DND-41 (cell line): ENCODE measurements around the gene CFAP97.

Experiments used
- ATAC-seq: fragments of 200-7000 bp; cut with Tn5 transposase; 3 replicates; pipeline ENCODE4 v1.9.1; 2021; ENCODE audit warnings: low read depth; ENCODE audit not compliant: insufficient read depth
- DNase-seq: peaks from one replicate; pipeline ENCODE4 v3.0.0-alpha.2; 2020
- H2AFZ ChIP-seq: 2 replicates; pipeline ENCODE4 v1.6.0; 2012; ENCODE audit warnings: low read depth, low read length
- H3K27ac ChIP-seq: 2 replicates; pipeline ENCODE4 v1.5.1; 2012; ENCODE audit warnings: low read length, inconsistent platforms
- H3K27me3 ChIP-seq: fragments of 200-600 bp; sonication (generic); 2 replicates; pipeline ENCODE4 v1.6.0; 2012; ENCODE audit warnings: low read length, mild to moderate bottlenecking, inconsistent platforms; ENCODE audit not compliant: insufficient read depth, poor library complexity
- H3K36me3 ChIP-seq: 2 replicates; pipeline ENCODE4 v1.5.1; 2012; ENCODE audit warnings: low read length, inconsistent platforms; ENCODE audit not compliant: insufficient read depth
- H3K4me1 ChIP-seq: 2 replicates; pipeline ENCODE4 v1.5.1; 2012; ENCODE audit warnings: mild to moderate bottlenecking, low read length; ENCODE audit not compliant: insufficient read depth
- H3K4me2 ChIP-seq: 2 replicates; pipeline ENCODE4 v1.6.0; 2012; ENCODE audit warnings: mild to moderate bottlenecking, moderate library complexity, low read length, inconsistent platforms; ENCODE audit not compliant: insufficient read depth
- H3K4me3 ChIP-seq, 2 experiments: fragments of 200-600 bp in 1 of 2; shearing (Covaris generic) in 1 of 2; 2 replicates each; pipeline ENCODE4 v1.5.1; 2012 to 2016; ENCODE audit warnings: inconsistent platforms in 2 of 2, low read length in 2 of 2, mild to moderate bottlenecking in 2 of 2, low read depth in 1 of 2, moderate library complexity in 1 of 2
- H3K79me2 ChIP-seq: 2 replicates; pipeline ENCODE4 v1.6.0; 2012; ENCODE audit warnings: low read length, inconsistent platforms; ENCODE audit not compliant: insufficient read depth
- H3K9ac ChIP-seq: 2 replicates; pipeline ENCODE4 v1.6.0; 2012; ENCODE audit warnings: low read depth, mild to moderate bottlenecking, inconsistent platforms, low read length, moderate library complexity
- H3K9me3 ChIP-seq: 2 replicates; pipeline ENCODE4 v1.5.1; 2012; ENCODE audit warnings: low read length, moderate library complexity, mild to moderate bottlenecking, inconsistent platforms; ENCODE audit not compliant: insufficient read depth, severe bottlenecking
- H4K20me1 ChIP-seq: 2 replicates; pipeline ENCODE4 v1.6.0; 2012; ENCODE audit warnings: low read length; ENCODE audit not compliant: insufficient read depth
- CTCF ChIP-seq: IDR thresholded peaks from 2 replicates; pipeline ENCODE4 v1.5.1; 2012; ENCODE audit warnings: borderline replicate concordance, low read length, moderate library complexity, mild to moderate bottlenecking; ENCODE audit not compliant: poor library complexity, severe bottlenecking; ENCODE audit errors: extremely low read depth
- EZH2 ChIP-seq: IDR thresholded peaks from 3 replicates; pipeline ENCODE4 v1.6.1; 2012; ENCODE audit warnings: borderline replicate concordance, low read depth, mild to moderate bottlenecking, moderate library complexity, low read length, inconsistent platforms; ENCODE audit not compliant: severe bottlenecking

CFAP97 gene

GRCh38 chr4:185115827-185116232 lies 88.0 kb downstream of the CFAP97 start:
- no peaks in the 10 kb centered on the region for H3K36me3 ChIP-seq
- peak; percentile 47 for DNase-seq
- H3K4me3 ChIP-seq = no peak overlapping the region
- TF ChIP-seq EZH2 (no peak), CTCF (no peak)
- no peaks in the 10 kb centered on the region for H3K27me3 ChIP-seq
- no peaks in the 10 kb centered on the region for H3K79me2 ChIP-seq
- no peak overlapping the region for H3K9ac ChIP-seq
- H3K4me2 ChIP-seq = no peak overlapping the region
- no peak overlapping the region for H2AFZ ChIP-seq
- no peaks in the 10 kb centered on the region for H3K9me3 ChIP-seq
- no peaks in the 10 kb centered on the region for H4K20me1 ChIP-seq
- no peak overlapping the region for H3K27ac ChIP-seq
- no peaks in the 10 kb centered on the region for H3K4me1 ChIP-seq
- peak; percentile 98 for ATAC-seq

GRCh38 chr4:185113340-185113739 lies 90.5 kb downstream of the CFAP97 start:
- no peak for DNase-seq
- H3K9me3 ChIP-seq = no peaks in the 10 kb centered on the region
- no peaks in the 10 kb centered on the region for H3K4me1 ChIP-seq
- H3K4me3 ChIP-seq = no peak overlapping the region
- ATAC-seq = no peak
- no peak overlapping the region for H3K27ac ChIP-seq
- TF ChIP-seq EZH2 = no peak
- TF ChIP-seq CTCF = no peak
- no peaks in the 10 kb centered on the region for H4K20me1 ChIP-seq
- no peak overlapping the region for H2AFZ ChIP-seq
- no peak overlapping the region for H3K9ac ChIP-seq
- no peak overlapping the region for H3K4me2 ChIP-seq
- no peaks in the 10 kb centered on the region for H3K36me3 ChIP-seq
- no peaks in the 10 kb centered on the region for H3K27me3 ChIP-seq
- no peaks in the 10 kb centered on the region for H3K79me2 ChIP-seq

DNA sequence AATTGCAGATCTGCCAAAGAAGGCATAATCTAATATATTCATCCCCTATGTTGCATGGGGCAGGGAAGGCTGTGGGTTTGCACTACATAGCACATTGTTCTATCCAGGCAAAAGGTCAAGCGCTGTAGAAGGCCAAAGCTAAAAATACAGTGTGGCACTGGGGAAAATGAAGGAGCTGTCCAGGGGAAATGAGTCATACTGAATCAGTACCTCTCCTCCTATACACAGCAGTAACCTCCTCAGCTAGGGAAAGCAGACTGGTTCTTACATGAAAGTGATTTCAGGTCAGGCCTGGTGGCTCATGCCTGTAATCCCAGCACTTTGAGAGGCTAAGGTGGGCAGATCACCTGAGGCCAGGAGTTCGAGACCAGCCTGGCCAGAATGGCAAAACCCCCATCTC lies 91.7 kb downstream of the CFAP97 start:
- ATAC-seq (no peak), DNase-seq (no peak)
- Histone ChIP-seq H3K9ac (no peak overlapping the region), H3K4me1 (no peaks in the 10 kb centered on the region), H3K9me3 (no peaks in the 10 kb centered on the region), H2AFZ (no peak overlapping the region), H4K20me1 (no peaks in the 10 kb centered on the region), H3K36me3 (no peaks in the 10 kb centered on the region), H3K79me2 (no peaks in the 10 kb centered on the region), H3K4me3 (no peak overlapping the region), H3K4me2 (no peak overlapping the region), H3K27me3 (no peaks in the 10 kb centered on the region), H3K27ac (no peak overlapping the region)
- TF ChIP-seq EZH2 (no peak), CTCF (no peak)

GRCh38 chr4:185110375-185110823 lies 93.4 kb downstream of the CFAP97 start:
- Histone ChIP-seq H2AFZ (no peak overlapping the region), H3K79me2 (no peaks in the 10 kb centered on the region), H3K9me3 (no peaks in the 10 kb centered on the region), H3K9ac (no peak overlapping the region), H3K4me1 (no peaks in the 10 kb centered on the region), H3K27ac (no peak overlapping the region), H4K20me1 (no peaks in the 10 kb centered on the region), H3K4me3 (no peak overlapping the region), H3K27me3 (peaks cover 8% of the 10 kb centered on the region), H3K4me2 (no peak overlapping the region), H3K36me3 (no peaks in the 10 kb centered on the region)
- ATAC-seq (no peak), DNase-seq (no peak)
- TF ChIP-seq CTCF (no peak), EZH2 (no peak)
